Measurements from ENCODE around the gene VKORC1L1.
"Not testable (repeated sequence)": the region's sequence is repeated elsewhere in the genome, so short reads cannot be mapped to it uniquely, and the experiment has no call there.

Gene VKORC1L1

DNA sequence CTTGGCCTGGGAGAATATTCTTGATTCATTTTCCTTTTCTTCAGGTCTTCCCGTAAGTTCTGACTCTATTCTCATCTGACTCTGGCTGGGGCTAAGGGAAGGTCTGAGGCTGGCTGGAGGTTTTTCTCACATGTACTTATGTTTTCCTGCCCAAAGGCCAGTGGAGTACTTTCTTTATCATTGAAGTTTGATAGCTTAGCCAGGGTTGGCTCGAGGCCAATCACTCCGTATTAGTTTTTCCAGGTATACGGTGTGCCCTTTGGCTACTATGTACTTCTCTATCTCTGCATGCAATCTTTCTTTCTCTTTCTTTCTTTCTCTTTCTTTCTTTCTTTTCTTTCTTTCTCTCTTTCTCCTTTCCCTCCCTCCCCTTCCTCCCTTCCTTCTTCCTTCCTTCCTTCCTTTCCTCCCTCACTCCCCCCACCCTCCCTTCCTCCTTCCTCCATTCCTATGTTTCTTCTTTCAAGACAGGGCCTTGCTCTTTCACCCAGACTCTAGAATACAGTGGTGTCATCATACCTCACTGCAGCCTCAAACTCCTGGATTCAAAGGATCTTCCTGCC lies 26.8 kb upstream of the VKORC1L1 start:
- no peak for DNase-seq (ENCODE audit: low spot score)
- TF ChIP-seq, protein P1, sequence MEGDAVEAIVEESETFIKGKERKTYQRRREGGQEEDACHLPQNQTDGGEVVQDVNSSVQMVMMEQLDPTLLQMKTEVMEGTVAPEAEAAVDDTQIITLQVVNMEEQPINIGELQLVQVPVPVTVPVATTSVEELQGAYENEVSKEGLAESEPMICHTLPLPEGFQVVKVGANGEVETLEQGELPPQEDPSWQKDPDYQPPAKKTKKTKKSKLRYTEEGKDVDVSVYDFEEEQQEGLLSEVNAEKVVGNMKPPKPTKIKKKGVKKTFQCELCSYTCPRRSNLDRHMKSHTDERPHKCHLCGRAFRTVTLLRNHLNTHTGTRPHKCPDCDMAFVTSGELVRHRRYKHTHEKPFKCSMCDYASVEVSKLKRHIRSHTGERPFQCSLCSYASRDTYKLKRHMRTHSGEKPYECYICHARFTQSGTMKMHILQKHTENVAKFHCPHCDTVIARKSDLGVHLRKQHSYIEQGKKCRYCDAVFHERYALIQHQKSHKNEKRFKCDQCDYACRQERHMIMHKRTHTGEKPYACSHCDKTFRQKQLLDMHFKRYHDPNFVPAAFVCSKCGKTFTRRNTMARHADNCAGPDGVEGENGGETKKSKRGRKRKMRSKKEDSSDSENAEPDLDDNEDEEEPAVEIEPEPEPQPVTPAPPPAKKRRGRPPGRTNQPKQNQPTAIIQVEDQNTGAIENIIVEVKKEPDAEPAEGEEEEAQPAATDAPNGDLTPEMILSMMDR (IDR thresholded peaks at IDR 0.05), result no peak
- no peak overlapping the region for H3K4me3 ChIP-seq
- H3K27ac ChIP-seq, result no peak overlapping the region

DNA sequence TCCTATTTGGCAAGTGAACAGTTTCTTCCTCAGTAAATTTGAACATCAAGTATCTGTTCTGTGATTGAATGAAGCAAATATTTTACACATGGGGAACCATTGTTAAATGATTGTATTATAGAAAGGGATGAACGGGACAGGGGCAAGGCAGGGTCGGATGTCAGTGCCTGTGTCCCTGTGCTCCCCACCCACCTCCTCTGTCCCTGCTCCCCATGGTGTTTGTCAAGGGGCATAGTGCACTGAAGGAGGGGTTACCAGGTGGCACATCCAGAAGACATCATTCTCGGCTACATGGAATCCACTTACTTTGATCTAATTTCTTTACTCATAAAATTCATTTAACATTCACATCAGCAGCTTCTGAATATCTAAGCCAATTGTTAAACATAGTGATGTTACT lies 19.4 kb upstream of the VKORC1L1 start:
- H3K4me3 ChIP-seq; H3K27ac ChIP-seq; DNase-seq (ENCODE audit: low spot score): not testable (repeated sequence)

DNA sequence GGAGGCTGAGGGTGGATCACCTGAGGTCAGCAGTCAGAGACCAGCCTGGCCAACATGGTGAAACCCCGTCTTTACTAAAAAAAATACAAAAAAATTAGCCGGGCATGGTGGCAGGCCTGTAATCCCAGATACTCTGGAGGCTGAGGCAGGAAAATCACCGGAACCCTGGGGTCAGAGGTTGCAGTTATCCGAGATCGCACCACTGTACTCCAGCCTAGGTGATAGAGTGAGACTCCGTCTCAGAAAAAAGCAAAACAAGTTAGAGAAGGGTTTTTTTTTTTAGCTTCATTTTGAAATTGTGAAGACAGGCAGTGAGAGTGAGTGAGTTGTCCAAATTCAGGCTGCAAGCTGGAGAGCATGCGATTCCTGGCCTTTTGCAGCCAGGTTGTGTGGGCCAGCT lies 19.0 kb upstream of the VKORC1L1 start:
- H3K27ac ChIP-seq; H3K4me3 ChIP-seq; DNase-seq (ENCODE audit: low spot score): not testable (repeated sequence)

DNA sequence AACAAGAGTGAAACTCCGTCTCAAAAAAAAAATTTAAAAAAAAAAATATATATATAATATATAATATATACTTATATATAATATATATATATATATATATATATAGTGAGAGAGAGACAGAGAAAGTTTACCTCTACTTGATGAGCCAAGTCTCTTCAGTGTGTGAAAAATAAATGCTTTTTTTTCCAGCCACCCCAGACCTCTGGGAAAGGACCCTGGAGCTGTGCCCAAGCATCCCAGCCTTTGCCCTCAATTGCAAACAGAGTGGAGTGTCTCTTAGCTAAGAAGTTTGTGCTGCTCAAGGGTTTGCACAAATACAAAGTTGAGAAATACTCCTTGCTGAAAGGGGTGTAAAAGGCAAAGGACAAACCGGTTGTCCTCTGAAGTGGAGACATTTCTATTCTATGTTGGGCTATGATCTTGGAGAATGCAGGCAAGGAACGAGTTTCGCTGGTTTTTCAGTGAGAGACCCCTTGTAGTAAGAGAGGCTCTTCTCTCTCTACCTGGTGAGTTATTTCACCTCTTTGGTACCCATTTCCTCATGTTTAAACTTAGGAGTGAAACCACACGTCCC lies 15.5 kb upstream of the VKORC1L1 start:
- not testable (repeated sequence) for DNase-seq (ENCODE audit: low spot score); H3K4me3 ChIP-seq; H3K27ac ChIP-seq

DNA sequence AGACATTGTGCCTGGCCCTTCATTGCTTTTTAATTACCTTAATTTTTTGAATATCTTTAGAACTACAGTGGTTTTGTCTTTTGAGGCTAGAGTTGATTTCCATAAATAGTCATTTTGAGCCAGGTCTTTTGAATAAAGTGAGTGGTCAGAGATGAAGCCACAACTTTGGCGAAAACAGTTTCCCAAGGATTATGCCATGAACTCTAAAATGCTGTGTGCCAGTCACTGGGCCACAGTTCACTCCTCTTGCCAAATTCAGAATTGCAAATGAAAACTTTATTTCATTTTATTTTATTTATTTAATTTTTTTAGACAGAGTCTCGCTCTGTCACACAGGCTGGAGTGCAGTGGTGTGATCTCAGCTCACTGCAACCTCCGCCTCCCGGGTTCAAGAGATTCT lies 14.2 kb upstream of the VKORC1L1 start:
- not testable (repeated sequence) for DNase-seq (ENCODE audit: low spot score); H3K27ac ChIP-seq; H3K4me3 ChIP-seq

DNA sequence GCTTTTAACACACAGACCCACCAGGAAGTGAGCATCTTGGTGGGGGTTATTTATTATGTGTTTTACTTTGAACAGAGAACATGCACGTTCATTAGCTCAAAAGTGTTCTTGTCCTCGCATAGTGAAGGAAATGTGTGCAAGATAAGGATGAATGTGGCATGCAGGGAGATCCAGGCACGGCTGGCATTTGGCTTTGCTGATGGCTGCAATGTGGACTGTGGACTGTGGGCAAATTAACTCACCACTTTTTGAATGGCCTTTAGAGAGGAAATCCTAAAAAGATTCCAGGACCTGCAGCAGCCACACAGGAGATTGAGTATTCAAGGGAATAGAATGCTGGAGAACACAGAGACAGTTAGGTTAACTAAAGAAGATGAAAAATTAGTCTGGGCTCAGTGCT lies 6.6 kb upstream of the VKORC1L1 start:
- DNase-seq (ENCODE audit: low spot score); H3K27ac ChIP-seq; H3K4me3 ChIP-seq: not testable (repeated sequence)

DNA sequence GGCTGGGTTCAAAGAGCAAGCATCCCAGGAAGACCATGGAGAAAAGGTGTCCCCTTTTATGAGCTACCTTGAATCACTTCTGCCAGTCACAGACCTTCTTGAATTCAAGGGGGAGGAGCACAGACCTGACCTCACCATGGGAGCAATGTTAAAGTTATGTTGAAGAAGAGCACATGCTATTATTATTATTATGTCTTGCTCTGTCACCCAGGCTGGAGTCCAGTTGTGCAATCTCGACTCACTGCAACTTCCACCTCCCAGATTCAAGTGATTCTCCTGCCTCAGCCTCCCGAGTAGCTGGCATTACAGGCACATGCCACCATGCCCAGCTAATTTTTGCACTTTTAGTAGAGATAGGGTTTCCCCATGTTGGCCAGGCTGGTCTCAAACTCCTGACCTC lies 5.2 kb upstream of the VKORC1L1 start:
- DNase-seq (ENCODE audit: low spot score); H3K27ac ChIP-seq; H3K4me3 ChIP-seq: not testable (repeated sequence)

DNA sequence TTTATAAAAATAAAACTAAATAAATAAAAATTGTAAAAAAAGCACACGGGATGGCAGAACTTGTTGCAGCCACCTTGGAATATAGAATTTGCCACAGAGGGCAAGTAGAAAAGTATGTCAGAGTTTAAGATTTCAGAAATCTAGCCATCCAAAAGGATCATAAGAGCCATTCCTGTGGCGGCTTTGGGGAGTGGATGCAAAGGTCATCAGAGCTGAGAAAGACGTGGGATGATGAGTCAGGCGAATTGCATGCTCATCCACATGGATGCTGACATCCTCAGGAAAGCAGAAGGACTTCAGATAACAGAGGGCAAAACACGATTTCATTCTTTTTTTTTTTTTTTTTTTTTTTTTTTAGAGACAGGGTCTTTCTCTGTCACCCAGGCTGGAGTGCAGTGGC lies 3.6 kb upstream of the VKORC1L1 start:
- not testable (repeated sequence) for DNase-seq (ENCODE audit: low spot score); H3K27ac ChIP-seq; H3K4me3 ChIP-seq

DNA sequence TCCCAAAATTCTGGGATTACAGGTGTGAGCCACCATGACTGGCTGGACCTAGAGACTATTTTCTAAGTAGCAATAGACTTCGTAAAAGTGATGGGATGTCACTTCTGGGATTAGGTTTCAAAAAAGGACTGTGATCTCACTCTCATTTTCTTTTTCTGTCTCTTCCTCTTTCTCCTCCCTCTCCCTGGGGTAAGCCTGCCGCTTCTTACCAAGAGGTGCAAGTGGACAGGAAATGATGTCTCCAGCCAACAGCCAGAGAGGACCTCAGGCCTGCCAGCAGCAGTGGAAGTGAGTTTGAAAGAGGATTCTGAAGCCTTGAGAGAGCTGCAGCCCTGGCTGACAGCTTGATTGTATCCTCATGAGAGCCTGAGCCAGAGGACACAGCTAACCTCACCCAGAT lies 1.4 kb upstream of the VKORC1L1 start:
- H3K4me3 ChIP-seq; DNase-seq (ENCODE audit: low spot score): not testable (repeated sequence)
- peak overlapping the region in 1 of 2 donors; percentile 64 for H3K27ac ChIP-seq

DNA sequence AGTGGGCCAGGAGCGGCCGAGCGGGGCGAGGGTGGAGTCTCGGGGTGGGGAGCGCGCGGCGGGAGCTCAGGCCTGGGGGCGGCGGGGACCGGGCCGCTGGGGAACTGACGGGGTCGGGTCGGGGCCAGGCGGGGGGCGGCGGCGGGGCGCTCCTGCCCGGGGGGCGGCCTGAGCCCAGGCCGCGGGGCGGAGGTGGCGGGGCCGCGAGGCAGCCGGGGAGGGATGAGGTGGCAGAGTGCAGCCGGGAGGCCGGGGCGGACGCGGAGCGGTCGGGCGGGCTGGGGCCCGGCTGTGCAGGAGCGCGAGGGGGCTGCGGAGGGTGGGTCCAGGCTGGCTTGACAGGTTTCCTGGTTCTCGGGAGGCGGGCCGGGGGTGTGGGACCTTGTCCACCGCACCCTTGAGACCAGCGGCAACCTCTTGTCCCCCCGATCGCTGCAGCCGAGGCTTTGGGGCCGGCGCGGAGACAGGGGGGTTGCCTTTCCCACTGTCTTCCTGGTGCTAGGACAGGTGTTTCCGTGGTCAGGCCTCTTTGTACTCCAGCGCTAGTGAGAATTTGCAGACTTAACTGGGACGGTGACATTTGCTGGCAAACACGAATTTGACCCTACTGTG lies 814 bp downstream of the VKORC1L1 start:
- peak overlapping the region; percentile 69 to 91 for H3K27ac ChIP-seq
- DNase-seq (ENCODE audit: low spot score), result peak; percentile 75
- H3K4me3 ChIP-seq, result peak overlapping the region; percentile 95

DNA sequence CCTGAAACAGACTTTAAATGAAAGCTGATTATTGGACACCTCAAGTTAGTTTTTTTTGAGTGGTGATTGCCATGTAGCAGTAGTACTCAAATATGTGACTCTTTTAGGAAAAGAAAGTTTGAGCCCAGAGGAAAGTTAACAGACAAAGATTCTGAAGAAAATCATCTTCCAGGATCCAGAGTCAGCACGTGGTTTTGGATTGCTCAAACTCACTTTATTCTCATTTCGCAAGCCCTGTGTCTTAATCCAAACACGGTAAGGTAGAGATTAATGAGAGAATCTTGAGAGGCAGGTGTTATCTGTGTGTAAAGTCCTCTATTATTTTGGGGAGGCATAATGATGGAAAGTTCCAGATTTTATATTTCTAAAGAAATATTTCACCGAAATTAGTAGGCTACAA lies 2.8 kb downstream of the VKORC1L1 start:
- DNase-seq (ENCODE audit: low spot score), result not testable (repeated sequence)

DNA sequence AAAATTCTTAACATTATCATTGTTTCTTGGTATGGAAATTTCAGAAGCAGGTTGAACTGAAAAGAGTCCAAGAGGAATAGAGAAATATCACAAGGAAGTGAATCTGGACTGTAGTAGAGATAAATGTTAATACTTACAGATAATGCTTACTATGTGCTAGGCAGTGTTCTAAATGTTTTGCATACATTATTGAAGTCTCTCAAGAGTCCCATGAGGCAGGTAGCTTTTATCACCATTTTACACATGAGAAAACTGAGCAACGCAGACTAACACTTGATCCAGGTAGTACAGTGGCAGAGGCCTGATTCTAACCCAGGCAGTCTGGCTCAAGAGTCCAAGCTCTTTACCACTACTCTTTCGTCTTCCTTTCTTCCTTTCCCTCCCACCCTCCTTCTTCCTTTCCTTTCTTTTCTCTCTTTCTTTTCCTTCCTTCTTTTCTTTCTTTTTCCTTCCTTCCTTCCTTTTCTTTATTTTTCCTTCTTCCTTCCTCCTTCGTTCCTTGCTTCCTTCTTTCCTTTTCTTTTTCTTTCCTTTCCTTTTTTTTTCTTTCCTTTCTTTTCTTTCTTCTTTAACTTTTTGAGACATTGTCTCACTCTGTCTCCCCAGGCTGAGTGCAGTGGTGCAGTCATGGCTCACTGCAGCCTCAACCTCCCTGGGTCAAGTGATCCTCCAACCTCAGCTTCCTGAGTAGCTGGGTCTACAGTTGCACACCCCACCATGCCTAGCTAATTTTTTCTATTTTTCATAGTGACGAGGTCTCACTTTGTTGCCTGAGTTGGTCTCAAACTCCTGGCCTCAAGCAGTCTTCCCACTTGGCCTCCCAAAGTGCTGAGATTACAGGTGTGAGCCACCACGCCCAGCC lies 6.6 kb downstream of the VKORC1L1 start:
- H3K4me3 ChIP-seq; DNase-seq (ENCODE audit: low spot score); H3K27ac ChIP-seq: not testable (repeated sequence)

More for the DNA sequence above, 2.8 kb downstream of the VKORC1L1 start:
- H3K27ac ChIP-seq, H3K4me3 ChIP-seq: not testable (repeated sequence)

DNA sequence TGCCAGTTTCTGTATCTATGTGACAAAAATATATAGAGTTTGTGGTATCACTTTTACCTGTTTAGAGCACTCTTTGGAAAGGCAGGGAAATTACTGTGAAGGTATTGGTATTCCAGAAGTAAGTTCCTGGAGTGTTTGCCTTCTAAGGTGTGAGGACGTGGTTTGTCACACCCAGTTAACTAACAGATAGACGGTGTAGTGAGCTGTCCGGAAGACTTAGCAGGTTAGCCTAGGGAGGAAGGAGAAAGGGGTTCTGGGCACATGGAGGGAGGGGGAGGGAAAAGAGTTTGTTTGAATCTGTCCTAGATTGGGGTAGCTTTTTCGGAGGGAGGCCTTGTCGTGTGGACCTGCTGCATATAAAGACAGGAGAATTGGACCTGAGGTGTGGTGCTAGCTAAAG lies 7.4 kb downstream of the VKORC1L1 start:
- DNase-seq (ENCODE audit: low spot score); H3K27ac ChIP-seq; H3K4me3 ChIP-seq: not testable (repeated sequence)

DNA sequence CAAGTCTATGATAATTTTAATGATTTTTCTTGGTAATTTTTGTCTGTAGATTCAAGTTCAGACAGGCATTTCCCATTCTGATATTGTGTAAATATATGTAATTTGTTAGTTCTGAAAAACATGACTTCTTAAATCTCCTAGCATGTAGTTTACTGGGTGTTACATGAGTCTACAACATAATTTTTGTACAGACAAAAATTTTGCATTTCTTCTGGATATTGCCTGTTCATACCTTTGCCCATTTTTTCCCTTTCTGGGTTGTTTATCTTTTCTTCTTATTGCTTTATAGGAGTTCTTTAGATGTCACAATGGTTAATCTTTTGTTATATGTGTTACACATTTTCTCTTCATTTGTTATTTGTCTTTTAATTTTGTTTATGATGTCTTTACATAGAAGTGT lies 12.1 kb downstream of the VKORC1L1 start:
- H3K27ac ChIP-seq; H3K4me3 ChIP-seq; DNase-seq (ENCODE audit: low spot score): not testable (repeated sequence)

DNA sequence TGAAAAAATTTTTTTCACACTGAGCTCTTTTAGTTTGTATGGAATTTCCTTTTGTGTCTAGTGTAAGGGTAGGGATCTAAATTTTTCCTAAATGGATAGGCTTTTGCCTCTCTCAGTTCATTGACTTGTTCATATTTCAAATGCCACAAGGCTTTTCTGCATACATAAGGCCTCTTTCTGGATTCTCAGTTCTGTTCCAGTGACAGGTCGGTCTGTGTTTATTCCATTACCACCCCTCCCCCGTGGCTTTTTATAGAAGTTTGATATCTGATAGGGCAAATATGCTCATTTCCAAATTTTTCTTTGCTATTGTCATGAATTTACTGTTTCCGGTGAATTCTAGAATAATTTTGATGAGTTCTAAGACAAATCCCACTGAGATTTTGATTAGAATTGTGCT lies 12.7 kb downstream of the VKORC1L1 start:
- not testable (repeated sequence) for H3K4me3 ChIP-seq; H3K27ac ChIP-seq; DNase-seq (ENCODE audit: low spot score)

DNA sequence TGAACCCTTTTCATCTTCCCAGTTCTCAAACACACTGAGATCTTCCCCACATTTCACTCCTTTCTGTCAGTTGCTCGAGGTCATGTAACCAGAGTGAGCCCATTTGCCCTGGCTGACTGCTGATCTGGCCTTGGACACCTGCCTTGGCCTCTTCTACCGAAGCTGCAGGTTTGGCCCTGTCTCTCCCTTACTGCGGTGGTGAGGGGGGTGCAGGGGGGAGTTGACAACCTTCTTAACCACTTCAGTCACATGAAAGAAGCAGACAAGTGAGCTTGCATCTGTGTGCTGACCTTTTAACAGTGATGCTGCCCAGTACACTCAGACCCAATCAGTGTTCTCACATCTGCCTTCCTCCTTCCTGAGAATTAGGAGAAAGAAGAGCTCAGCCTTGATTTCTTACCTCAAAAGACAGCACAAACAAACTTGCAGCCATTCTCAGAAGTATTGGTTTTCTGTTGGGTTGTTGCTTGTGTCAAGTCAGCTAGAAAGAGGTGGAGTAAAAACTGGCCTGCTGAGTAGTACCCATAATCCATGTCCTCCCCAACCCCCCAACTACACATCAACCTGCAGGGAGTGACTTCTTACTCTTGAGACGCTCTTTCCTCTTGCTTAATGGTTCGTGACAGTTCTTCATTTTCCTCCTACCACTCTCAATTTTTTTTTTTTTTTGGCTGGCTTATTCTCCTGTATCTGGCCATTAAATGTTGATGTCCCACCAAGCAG lies 15.7 kb downstream of the VKORC1L1 start:
- not testable (repeated sequence) for H3K4me3 ChIP-seq; H3K27ac ChIP-seq; DNase-seq (ENCODE audit: low spot score)

DNA sequence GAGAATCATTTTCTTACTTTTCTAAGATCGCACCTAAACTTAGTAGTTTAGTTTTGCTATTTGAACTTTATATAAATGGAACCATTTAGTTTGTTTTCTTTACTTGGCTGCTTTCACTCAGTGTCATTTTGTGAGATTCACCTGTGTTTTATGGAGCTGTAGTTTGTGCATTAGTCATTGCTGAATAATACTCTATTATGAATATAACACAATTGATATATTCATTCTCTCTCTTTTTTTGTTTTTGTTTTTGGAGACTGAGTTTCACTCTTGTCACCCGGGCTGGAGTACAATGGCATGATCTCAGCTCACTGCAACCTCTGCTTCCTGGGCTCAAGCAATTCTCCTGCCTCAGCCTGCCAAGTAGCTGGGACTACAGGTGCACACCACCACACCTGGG lies 16.8 kb downstream of the VKORC1L1 start:
- H3K27ac ChIP-seq; H3K4me3 ChIP-seq; DNase-seq (ENCODE audit: low spot score): not testable (repeated sequence)
